Activated CD8-positive, alpha-beta memory T cell treated with anti-CD3 and anti-CD28 coated beads, Interleukin-2, amount 50 U/mL, for 4 hours (primary cell): Measurements from ENCODE around the gene MAGEA2B.
"Not testable (repeated sequence)": the region's sequence is repeated elsewhere in the genome, so short reads cannot be mapped to it uniquely, and the experiment has no call there.

Experiments used
- DNase-seq: peaks from one replicate; pipeline ENCODE4 v3.0.0-alpha.2; 2020

The MAGEA2B gene

DNA sequence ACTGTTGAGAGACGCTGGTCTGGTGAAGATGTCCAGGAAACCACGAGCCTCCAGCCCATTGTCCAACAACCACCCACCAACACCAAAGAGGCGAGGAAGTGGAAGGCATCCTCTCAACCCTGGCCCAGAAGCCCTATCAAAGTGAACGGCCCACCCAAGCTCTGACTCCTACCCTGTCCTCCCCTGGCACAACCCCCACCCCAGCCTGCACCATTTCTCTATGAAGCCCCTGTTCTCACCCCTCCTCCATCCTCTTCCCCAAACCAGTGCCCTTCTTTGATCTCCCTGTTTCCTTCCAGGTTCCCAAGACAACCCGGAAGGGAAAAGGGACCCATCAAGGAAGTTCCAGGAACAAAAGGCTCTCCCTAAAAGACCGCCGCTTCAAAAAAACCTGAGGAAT, 45.1 kb downstream of the MAGEA2B start:
- not testable (repeated sequence) for DNase-seq

GRCh38 chrX:152761582-152761981, 47.2 kb downstream of the MAGEA2B start:
- not testable (repeated sequence) for DNase-seq

DNA sequence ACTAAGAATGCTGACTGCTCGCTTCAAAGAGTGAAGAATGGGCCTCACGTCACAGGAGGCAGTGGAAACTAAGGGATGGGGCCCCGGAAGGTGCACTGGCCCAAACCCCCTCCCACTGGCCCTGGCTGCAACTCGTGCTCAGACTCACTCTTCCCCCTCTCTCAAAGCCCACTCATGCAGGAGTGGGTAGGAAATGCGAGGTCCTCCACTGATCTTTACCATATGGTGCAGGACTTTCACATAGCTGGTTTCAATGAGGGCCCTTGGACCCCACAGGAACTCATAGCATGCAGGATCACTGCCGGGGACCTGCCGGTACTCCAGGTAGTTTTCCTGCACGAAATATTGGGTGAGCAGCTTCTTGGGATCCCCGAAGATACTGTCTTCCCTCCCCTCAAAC, 52.1 kb downstream of the MAGEA2B start:
- not testable (repeated sequence) for DNase-seq
